Measurements from ENCODE around the gene PRDM16. TPM values are rescaled to one million over a fixed set of nuclear protein-coding genes. Genes with fewer than 3 reads are reported as not detected.

The PRDM16 gene
- polyA plus RNA-seq, 1 donor (not counting 4 experiments of a cell fraction or from before 2014, with no cell fraction given) = 0.05 TPM

- H3K27me3 ChIP-seq (ENCODE audit: control insufficient read depth, extremely low read depth, insufficient read depth, low read length) = no peaks in the 10 kb centered on the region
- no peak for FAIRE-seq
Observed at GRCh38 chr1:3261969-3262579, 193.1 kb downstream of the PRDM16 start.

GRCh38 chr1:3262681-3263286, 193.8 kb downstream of the PRDM16 start:
- no peak for FAIRE-seq

More at GRCh38 chr1:3261969-3262579, 193.1 kb downstream of the PRDM16 start:
- no peaks in the 10 kb centered on the region for H3K4me1 ChIP-seq (ENCODE audit: control insufficient read depth, extremely low read depth, insufficient read depth, low read length)
- no peaks in the 10 kb centered on the region for H4K20me1 ChIP-seq (ENCODE audit: control insufficient read depth, extremely low read depth, insufficient read depth, low read length)
- dilution Hi-C loops (cut with MboI; ENCODE audit: extremely low pct_ligation_motif_present, low sequenced_read_pairs) = no loop called here
- no peak overlapping the region for H3K9ac ChIP-seq (ENCODE audit: control insufficient read depth, extremely low read depth, insufficient read depth, low read length)
- no peak overlapping the region for H3K4me3 ChIP-seq (ENCODE audit: control insufficient read depth in 2 of 3, extremely low read depth in 1 of 3, insufficient read depth in 2 of 3, low read depth in 1 of 3, low read length in 3 of 3)
- DNase-seq (ENCODE audit: low read depth, low spot score) = no peak
- peaks cover 12% of the 10 kb centered on the region for H3K9me3 ChIP-seq (ENCODE audit: control insufficient read depth, low read depth, low read length)
- H3K36me3 ChIP-seq (ENCODE audit: control insufficient read depth in 2 of 2, extremely low read depth in 1 of 2, insufficient read depth in 2 of 2, low read length in 2 of 2) = no peaks in the 10 kb centered on the region
- no peaks in the 10 kb centered on the region for H3K79me2 ChIP-seq (ENCODE audit: control insufficient read depth, insufficient read depth, low read length)
- H3K27ac ChIP-seq (ENCODE audit: control insufficient read depth, insufficient read depth, low read length) = no peak overlapping the region
- H3K9me1 ChIP-seq (ENCODE audit: control insufficient read depth, extremely low read depth, insufficient read depth, low read length) = no peaks in the 10 kb centered on the region
- TF ChIP-seq EZH2 (IDR thresholded peaks at IDR 0.05; ENCODE audit: low read length) = no peak
- no peak for TF ChIP-seq CTCF (optimal IDR thresholded peaks at IDR 0.05 in 1 of 3, IDR thresholded peaks at IDR 0.05 in 1 of 3, conservative IDR thresholded peaks at IDR 0.05 in 1 of 3; ENCODE audit: extremely low read depth in 1 of 3, insufficient read depth in 2 of 3, low read length in 3 of 3)
- no peak overlapping the region for H2AFZ ChIP-seq (ENCODE audit: control insufficient read depth, low read length)
- H3K4me2 ChIP-seq (ENCODE audit: control insufficient read depth, extremely low read depth, insufficient read depth, low read depth, low read length) = no peak overlapping the region

More at GRCh38 chr1:3262681-3263286, 193.8 kb downstream of the PRDM16 start:
- H3K36me3 ChIP-seq (ENCODE audit: control insufficient read depth in 2 of 2, extremely low read depth in 1 of 2, insufficient read depth in 2 of 2, low read length in 2 of 2) = no peaks in the 10 kb centered on the region
- no peak overlapping the region for H3K27ac ChIP-seq (ENCODE audit: control insufficient read depth, insufficient read depth, low read length)
- H3K79me2 ChIP-seq (ENCODE audit: control insufficient read depth, insufficient read depth, low read length) = no peaks in the 10 kb centered on the region
- no peak overlapping the region for H3K9ac ChIP-seq (ENCODE audit: control insufficient read depth, extremely low read depth, insufficient read depth, low read length)
- H3K4me1 ChIP-seq (ENCODE audit: control insufficient read depth, extremely low read depth, insufficient read depth, low read length) = no peaks in the 10 kb centered on the region
- no peak overlapping the region for H3K4me2 ChIP-seq (ENCODE audit: control insufficient read depth, extremely low read depth, insufficient read depth, low read depth, low read length)
- H3K4me3 ChIP-seq (ENCODE audit: control insufficient read depth in 2 of 3, extremely low read depth in 1 of 3, insufficient read depth in 2 of 3, low read depth in 1 of 3, low read length in 3 of 3) = no peak overlapping the region
- DNase-seq (ENCODE audit: low read depth, low spot score) = no peak
- dilution Hi-C loops (cut with MboI; ENCODE audit: extremely low pct_ligation_motif_present, low sequenced_read_pairs) = no loop called here
- peaks cover 11% of the 10 kb centered on the region for H3K9me3 ChIP-seq (ENCODE audit: control insufficient read depth, low read depth, low read length)
- no peak overlapping the region for H2AFZ ChIP-seq (ENCODE audit: control insufficient read depth, low read length)
- H3K27me3 ChIP-seq (ENCODE audit: control insufficient read depth, extremely low read depth, insufficient read depth, low read length) = no peaks in the 10 kb centered on the region
- no peaks in the 10 kb centered on the region for H3K9me1 ChIP-seq (ENCODE audit: control insufficient read depth, extremely low read depth, insufficient read depth, low read length)
- TF ChIP-seq EZH2 (IDR thresholded peaks at IDR 0.05; ENCODE audit: low read length) = no peak
- no peak for TF ChIP-seq CTCF (optimal IDR thresholded peaks at IDR 0.05 in 1 of 3, IDR thresholded peaks at IDR 0.05 in 1 of 3, conservative IDR thresholded peaks at IDR 0.05 in 1 of 3; ENCODE audit: extremely low read depth in 1 of 3, insufficient read depth in 2 of 3, low read length in 3 of 3)
- H4K20me1 ChIP-seq (ENCODE audit: control insufficient read depth, extremely low read depth, insufficient read depth, low read length) = no peaks in the 10 kb centered on the region
